Stomach smooth muscle (tissue), 2 donors: ENCODE measurements around the gene ZFAND3.
"Not testable (repeated sequence)": the region's sequence is repeated elsewhere in the genome, so short reads cannot be mapped to it uniquely, and the experiment has no call there.

Experiments used
- H3K27ac ChIP-seq: one replicate; pipeline ENCODE4 v1.7.0; 2013; ENCODE audit warnings: mild to moderate bottlenecking, low read length, inconsistent platforms
- H3K27me3 ChIP-seq, 2 donors: one replicate each; pipeline ENCODE4 v1.7.0; 2013; ENCODE audit warnings: low read length in 2 of 2; ENCODE audit not compliant: insufficient read depth in 2 of 2, control insufficient read depth in 1 of 2
- H3K36me3 ChIP-seq, 2 donors: one replicate each; pipeline ENCODE4 v1.7.0; 2013; ENCODE audit warnings: low read length in 2 of 2; ENCODE audit not compliant: control insufficient read depth in 2 of 2, insufficient read depth in 2 of 2
- H3K4me1 ChIP-seq: one replicate; pipeline ENCODE4 v1.7.0; 2013; ENCODE audit warnings: low read length; ENCODE audit not compliant: control insufficient read depth, insufficient read depth
- H3K4me3 ChIP-seq, 2 donors: one replicate each; pipeline ENCODE4 v1.7.0; 2013; ENCODE audit warnings: low read length in 2 of 2
- H3K9ac ChIP-seq, 2 donors: one replicate each; pipeline ENCODE4 v1.7.0; 2013; ENCODE audit warnings: low read length in 2 of 2, mild to moderate bottlenecking in 1 of 2
- H3K9me3 ChIP-seq, 2 donors: one replicate each; pipeline ENCODE4 v1.7.0; 2013; ENCODE audit warnings: low read length in 2 of 2; ENCODE audit not compliant: control insufficient read depth in 2 of 2
- donor health status: healthy.
- donor health status: Pancreatic carcinoma.

Gene ZFAND3

DNA sequence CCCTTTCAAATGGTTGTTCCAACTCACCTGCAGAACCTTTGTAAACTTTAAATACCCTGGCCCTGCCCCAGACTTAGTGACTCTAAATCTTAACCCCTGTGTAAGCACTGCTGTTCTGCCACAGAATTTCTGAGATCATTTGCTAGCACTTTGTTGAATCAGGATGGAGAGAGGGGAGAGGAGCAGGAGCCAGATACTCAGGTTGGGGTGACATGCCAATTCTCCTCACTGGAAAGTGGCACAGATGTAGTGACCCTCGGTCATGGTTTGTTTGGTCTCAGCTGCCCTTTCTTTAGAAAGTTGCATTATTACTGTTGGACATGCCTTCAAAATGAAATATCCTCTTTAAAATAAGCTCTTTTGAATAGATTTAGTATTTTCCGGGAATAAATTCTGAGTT lies 168.0 kb downstream of the ZFAND3 start:
- Histone ChIP-seq H3K9ac (no peak overlapping the region), H3K4me3 (no peak overlapping the region), H3K27ac (no peak overlapping the region), H3K27me3 (no peaks in the 10 kb centered on the region), H3K4me1 (peaks cover 19% of the 10 kb centered on the region), H3K9me3 (no peaks in the 10 kb centered on the region), H3K36me3 (no peaks in the 10 kb centered on the region)

DNA sequence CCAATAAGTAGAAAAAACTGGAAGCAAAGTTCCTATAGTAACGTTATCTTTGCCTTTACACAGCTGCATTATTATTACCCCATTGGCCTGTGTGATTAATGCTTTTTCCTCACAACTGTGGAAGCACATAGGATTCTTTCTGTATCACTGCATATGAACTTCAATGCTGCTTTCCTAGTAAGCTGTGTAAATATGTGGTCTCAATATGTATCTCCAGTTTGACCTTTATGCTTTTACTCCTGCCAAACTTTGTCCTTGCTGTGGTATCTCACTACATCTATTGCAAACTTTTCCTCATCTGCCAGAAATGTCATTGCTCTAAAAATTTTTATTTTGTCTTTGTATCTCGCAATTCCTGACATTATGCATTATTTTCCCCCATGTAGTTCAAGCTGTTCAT lies 168.6 kb downstream of the ZFAND3 start:
- no peaks in the 10 kb centered on the region for H3K27me3 ChIP-seq
- no peaks in the 10 kb centered on the region for H3K9me3 ChIP-seq
- peaks cover 19% of the 10 kb centered on the region for H3K4me1 ChIP-seq
- no peak overlapping the region for H3K4me3 ChIP-seq
- no peak overlapping the region for H3K27ac ChIP-seq
- no peaks in the 10 kb centered on the region for H3K36me3 ChIP-seq
- no peak overlapping the region for H3K9ac ChIP-seq

DNA sequence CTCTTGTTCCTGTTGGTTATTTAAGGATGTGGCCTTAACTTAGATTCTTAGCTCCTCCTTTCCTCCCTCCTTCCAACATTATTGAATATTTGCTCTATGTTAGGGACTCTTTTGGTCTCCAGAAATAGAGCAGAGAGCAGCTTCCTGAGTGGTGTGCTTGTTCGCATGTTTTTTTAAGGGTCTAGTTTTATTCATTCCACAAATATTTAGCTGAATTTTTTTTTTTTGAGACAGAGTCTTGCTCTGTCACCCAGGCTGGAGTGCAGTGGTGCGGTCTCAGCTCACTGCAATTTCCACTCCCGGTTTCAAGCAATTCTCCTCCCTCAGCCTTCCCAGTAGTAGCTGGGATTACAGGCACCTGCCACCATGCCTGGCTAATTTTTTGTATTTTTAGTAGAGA lies 169.2 kb downstream of the ZFAND3 start:
- H3K9ac ChIP-seq, result no peak overlapping the region
- H3K4me1 ChIP-seq, result peaks cover 19% of the 10 kb centered on the region
- H3K9me3 ChIP-seq, result no peaks in the 10 kb centered on the region
- no peak overlapping the region for H3K4me3 ChIP-seq
- H3K27ac ChIP-seq, result peak overlapping the region; percentile 25
- no peaks in the 10 kb centered on the region for H3K27me3 ChIP-seq
- H3K36me3 ChIP-seq, result no peaks in the 10 kb centered on the region

DNA sequence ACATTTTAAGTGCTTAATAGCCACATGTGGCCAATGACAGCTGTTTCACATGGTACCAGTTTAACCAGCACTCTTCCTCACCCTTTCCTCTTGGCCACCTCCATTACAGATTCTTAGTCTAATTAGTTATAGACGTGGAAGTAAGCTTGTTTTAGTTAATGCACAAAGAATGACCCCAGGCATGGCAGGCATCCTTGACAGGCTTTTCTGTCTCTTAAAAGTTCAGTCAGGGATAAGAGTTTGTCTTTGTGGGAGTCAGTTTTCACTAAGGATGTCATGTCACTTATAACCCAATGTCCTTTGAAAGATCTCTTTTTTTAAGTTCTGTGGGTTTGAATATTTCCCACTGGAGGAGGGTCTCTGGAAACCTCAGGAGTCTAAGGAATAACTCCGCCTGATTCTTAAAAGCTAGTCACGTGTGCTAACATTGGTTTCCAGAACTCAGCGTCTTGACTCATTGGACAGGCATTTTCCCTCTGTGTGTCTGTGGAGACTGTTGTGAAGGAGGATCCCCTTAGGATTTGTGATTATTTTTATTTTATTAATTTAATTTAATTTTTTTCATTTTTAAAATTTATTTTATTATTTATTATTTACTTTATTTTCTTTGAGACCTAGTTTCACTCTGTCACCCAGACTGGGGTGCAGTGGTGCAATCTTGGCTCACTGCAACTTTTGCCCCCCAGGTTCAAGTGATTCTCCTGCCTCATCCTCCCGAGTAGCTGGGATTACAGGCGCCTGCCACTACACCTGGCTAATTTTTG lies 171.4 kb downstream of the ZFAND3 start:
- no peaks in the 10 kb centered on the region for H3K27me3 ChIP-seq
- no peaks in the 10 kb centered on the region for H3K36me3 ChIP-seq
- H3K9ac ChIP-seq, result no peak overlapping the region
- H3K9me3 ChIP-seq, result no peaks in the 10 kb centered on the region
- no peak overlapping the region for H3K4me3 ChIP-seq
- peaks cover 19% of the 10 kb centered on the region for H3K4me1 ChIP-seq
- no peak overlapping the region for H3K27ac ChIP-seq

DNA sequence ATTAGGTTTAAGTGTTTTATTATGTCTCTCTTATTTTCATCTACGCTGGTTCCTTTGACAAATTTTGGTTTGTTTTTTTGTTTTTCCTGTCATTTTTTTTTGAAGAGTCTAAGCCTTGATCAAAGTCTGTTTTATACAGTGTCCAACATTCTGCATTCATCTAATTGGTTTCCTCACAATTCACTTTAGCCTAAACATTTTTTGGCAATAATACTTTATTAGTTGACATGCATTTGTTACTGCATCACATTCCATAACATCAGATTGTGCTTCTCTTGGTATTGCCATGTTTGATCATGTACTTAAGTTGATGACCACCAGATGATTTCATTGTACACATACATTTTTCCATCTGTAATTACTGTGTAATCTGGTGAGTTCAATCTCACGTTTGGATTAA lies 173.2 kb downstream of the ZFAND3 start:
- Histone ChIP-seq H3K4me3 (no peak overlapping the region), H3K4me1 (peaks cover 15% of the 10 kb centered on the region), H3K9ac (no peak overlapping the region), H3K9me3 (no peaks in the 10 kb centered on the region), H3K36me3 (no peaks in the 10 kb centered on the region), H3K27ac (no peak overlapping the region), H3K27me3 (no peaks in the 10 kb centered on the region)

DNA sequence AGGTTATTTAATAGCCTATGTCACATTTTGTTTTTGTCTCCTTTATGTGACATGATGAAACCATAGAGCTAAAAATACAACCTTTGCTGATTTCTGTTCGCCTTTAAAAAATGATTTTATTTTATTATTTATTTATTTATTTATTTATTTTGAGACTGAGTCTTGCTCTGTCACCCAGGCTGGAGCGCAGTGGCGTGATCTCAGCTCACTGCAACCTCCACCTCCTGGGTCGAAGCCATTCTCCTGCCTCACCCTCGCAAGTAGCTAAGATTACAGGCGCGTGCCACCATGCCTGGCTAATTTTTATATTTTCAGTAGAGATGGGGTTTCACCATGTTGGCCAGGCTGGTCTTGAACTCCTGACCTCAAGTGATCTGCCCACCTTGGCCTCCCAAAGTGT lies 173.7 kb downstream of the ZFAND3 start:
- not testable (repeated sequence) for H3K36me3 ChIP-seq

DNA sequence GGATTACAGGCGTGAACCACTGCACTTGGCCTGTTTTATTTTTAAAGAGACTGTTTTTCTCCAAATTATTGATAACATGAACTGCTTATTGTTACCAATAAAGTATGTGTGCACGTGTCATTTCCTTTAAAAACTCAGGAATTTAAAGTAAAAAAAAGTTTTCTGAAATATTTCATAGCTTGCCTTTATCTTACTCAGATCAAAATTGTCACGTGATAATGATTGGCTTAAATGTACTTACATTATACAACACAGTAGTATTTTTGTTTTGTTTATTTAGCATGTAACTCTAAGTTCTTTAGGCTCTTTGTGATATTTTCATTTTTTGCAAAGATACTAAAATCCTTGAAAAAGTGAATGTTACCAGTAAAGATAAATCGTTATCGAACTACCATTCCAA lies 174.1 kb downstream of the ZFAND3 start:
- H3K4me3 ChIP-seq, result no peak overlapping the region
- H3K27me3 ChIP-seq, result no peaks in the 10 kb centered on the region
- no peak overlapping the region for H3K9ac ChIP-seq
- no peaks in the 10 kb centered on the region for H3K9me3 ChIP-seq
- no peak overlapping the region for H3K27ac ChIP-seq
- no peaks in the 10 kb centered on the region for H3K36me3 ChIP-seq
- peaks cover 9% of the 10 kb centered on the region for H3K4me1 ChIP-seq

More for the DNA sequence above, 173.7 kb downstream of the ZFAND3 start:
- not testable (repeated sequence) for H3K27ac ChIP-seq, H3K9me3 ChIP-seq, H3K9ac ChIP-seq, H3K4me3 ChIP-seq, H3K27me3 ChIP-seq
- H3K4me1 ChIP-seq, result peaks cover 10% of the 10 kb centered on the region

DNA sequence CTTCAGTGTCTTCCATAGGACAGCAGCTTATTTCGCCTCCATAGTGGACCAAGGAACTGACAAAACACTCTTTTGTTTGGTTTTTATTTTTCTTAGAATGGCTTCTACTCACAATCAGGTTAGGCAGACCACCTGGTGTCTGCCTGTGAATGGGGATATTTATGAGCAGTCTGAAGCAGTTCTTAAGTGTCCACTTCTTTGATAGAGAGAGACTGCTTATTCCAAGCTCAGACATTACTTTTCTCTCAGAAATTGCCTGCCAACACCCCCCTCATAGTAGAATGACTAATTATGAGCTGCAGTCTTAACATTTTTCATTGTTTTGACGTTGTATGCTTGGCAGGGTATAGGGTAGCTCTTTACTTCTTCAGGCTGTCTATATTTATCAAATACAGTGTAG lies 174.7 kb downstream of the ZFAND3 start:
- Histone ChIP-seq H3K9me3 (no peaks in the 10 kb centered on the region), H3K36me3 (no peaks in the 10 kb centered on the region), H3K27me3 (no peaks in the 10 kb centered on the region), H3K4me3 (no peak overlapping the region), H3K9ac (no peak overlapping the region), H3K27ac (no peak overlapping the region), H3K4me1 (peaks cover 9% of the 10 kb centered on the region)

DNA sequence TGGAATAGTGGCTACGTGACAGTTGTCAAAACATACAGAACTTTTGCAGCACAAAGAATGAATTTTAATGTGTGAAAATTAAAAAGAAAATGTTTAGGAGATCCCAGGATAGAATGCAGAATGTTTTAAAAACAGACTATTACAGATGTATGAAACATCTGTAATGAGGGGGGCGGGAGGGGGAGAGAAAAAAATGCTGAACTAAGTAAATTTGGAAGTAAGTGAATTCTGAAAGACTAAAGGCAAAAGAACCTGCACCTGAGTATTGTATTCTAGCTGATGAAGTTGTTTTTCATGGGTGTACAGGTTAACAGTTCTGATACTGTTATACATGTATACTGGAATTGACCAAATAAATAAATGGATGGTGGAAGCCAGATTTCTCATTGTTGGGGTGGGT lies 178.8 kb downstream of the ZFAND3 start:
- Histone ChIP-seq H3K27me3 (no peaks in the 10 kb centered on the region), H3K9me3 (no peaks in the 10 kb centered on the region), H3K36me3 (no peaks in the 10 kb centered on the region), H3K9ac (no peak overlapping the region), H3K27ac (no peak overlapping the region), H3K4me3 (no peak overlapping the region), H3K4me1 (no peaks in the 10 kb centered on the region)

DNA sequence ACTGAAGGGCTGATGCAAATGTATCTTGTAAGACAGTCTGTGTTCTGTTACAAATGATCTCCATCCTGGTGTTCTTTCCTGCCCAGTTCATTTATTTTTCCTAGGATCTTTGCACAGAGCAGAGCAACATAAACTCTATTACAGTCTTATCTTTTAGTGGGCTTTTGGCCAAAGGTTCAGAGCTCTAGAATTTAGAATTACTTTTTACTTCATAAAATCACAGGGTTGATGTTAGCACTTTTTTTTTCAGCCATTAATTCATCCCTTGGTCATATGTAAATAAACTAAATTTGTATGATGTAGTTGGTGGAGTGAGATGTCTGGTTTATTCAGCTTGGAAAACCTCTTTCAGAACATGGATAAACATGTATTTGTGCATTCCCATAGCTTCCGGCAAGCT lies 181.9 kb downstream of the ZFAND3 start:
- H3K9ac ChIP-seq, result no peak overlapping the region
- H3K4me1 ChIP-seq, result no peaks in the 10 kb centered on the region
- H3K4me3 ChIP-seq, result no peak overlapping the region
- H3K27ac ChIP-seq, result no peak overlapping the region
- no peaks in the 10 kb centered on the region for H3K36me3 ChIP-seq
- H3K27me3 ChIP-seq, result no peaks in the 10 kb centered on the region
- no peaks in the 10 kb centered on the region for H3K9me3 ChIP-seq

DNA sequence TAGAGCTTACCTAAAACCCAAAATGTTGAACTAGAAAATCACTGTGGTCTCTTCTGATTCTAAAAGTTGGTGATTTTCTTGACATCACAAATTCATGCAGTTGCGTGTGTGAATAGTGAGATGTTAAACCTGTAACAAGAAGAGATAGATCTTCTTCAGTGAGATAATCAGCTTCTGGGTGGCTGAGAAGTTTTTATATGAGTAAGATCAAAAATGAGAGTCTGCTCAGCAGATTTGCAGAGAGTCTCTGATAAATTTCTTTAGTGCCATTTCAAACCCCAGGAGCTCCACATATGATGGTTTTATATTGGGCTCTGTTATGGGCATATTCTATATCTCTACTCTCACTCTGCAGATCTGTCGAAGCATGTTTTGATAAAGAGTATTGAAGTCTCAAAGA lies 185.4 kb downstream of the ZFAND3 start:
- Histone ChIP-seq H3K4me3 (no peak overlapping the region), H3K9ac (no peak overlapping the region), H3K27me3 (no peaks in the 10 kb centered on the region), H3K4me1 (no peaks in the 10 kb centered on the region), H3K9me3 (no peaks in the 10 kb centered on the region), H3K36me3 (no peaks in the 10 kb centered on the region), H3K27ac (no peak overlapping the region)
